PC-3 (cell line): Measurements from ENCODE around the gene DPF3. TPM values are rescaled to one million over a fixed set of nuclear protein-coding genes. Genes with fewer than 3 reads are reported as not detected.

Source experiments
- ATAC-seq: fragments of 200-7000 bp; cut with Tn5 transposase; 2 replicates; pipeline ENCODE4 v1.9.1; 2020; ENCODE audit warnings: mild to moderate bottlenecking, moderate library complexity
- BruUV-seq: library from RNA; stranded (reverse); fragments of 400-500 nt; replicated peaks from 2 replicates; lab custom pipeline; 2021; lab: Mats Ljungman, UMichigan
- CTCF ChIA-PET: fragments of 300-600 bp; sonication (Branson Sonifier 250); formaldehyde crosslinking; loops from one replicate; lab custom pipeline; 2022; ENCODE audit warnings: antibody characterized with exemption; lab: Charles Lee
- POLR2A ChIA-PET: fragments of 300-600 bp; sonication (Branson Sonifier 250); formaldehyde crosslinking; loops from one replicate; lab custom pipeline; 2022; ENCODE audit warnings: antibody characterized with exemption; ENCODE audit not compliant: unreplicated experiment; lab: Charles Lee
- DNase-seq: peaks from one replicate; pipeline ENCODE4 v3.0.0-alpha.2; 2015
- H2AFZ ChIP-seq: fragments of 300-600 bp; sonication (generic); 2 replicates; pipeline ENCODE4 v1.6.0; 2016; ENCODE audit warnings: antibody characterized with exemption, low read length
- H3F3A ChIP-seq: fragments of 300-600 bp; sonication (generic); one replicate; pipeline ENCODE4 v1.6.0; 2017; ENCODE audit warnings: antibody characterized with exemption, low read length, control low read depth, mild to moderate bottlenecking; ENCODE audit not compliant: unreplicated experiment
- H3K27ac ChIP-seq: fragments of 300-600 bp; sonication (generic); 2 replicates; pipeline ENCODE4 v1.5.1; 2016; ENCODE audit warnings: mild to moderate bottlenecking, low read length
- H3K27me3 ChIP-seq: fragments of 300-600 bp; sonication (generic); 2 replicates; pipeline ENCODE4 v1.6.1; 2016; ENCODE audit warnings: low read length, mixed read lengths
- H3K36me3 ChIP-seq: fragments of 300-600 bp; sonication (generic); 2 replicates; pipeline ENCODE4 v1.6.1; 2016; ENCODE audit warnings: low read depth, mixed run types, low read length, mixed read lengths
- H3K4me1 ChIP-seq: fragments of 300-600 bp; sonication (generic); 2 replicates; pipeline ENCODE4 v1.5.1; 2016; ENCODE audit warnings: low read length; ENCODE audit not compliant: insufficient read depth
- H3K4me2 ChIP-seq: fragments of 300-600 bp; sonication (generic); 2 replicates; pipeline ENCODE4 v1.6.0; 2016; ENCODE audit warnings: low read length
- H3K4me3 ChIP-seq: fragments of 300-600 bp; sonication (generic); 2 replicates; pipeline ENCODE4 v1.5.1; 2016; ENCODE audit warnings: mild to moderate bottlenecking, low read length, mixed read lengths
- H3K79me2 ChIP-seq: fragments of 300-600 bp; sonication (generic); 2 replicates; pipeline ENCODE4 v1.6.1; 2017; ENCODE audit warnings: low read length, mixed read lengths
- H3K9ac ChIP-seq: fragments of 300-600 bp; sonication (generic); 2 replicates; pipeline ENCODE4 v1.6.0; 2016; ENCODE audit warnings: mild to moderate bottlenecking, low read length
- H3K9me2 ChIP-seq: fragments of 300-600 bp; sonication (generic); replicated peaks from 2 replicates; pipeline ENCODE4 v1.6.1; 2016; ENCODE audit warnings: mixed run types, low read length, mixed read lengths
- H3K9me3 ChIP-seq: fragments of 300-600 bp; sonication (generic); 2 replicates; pipeline ENCODE4 v1.6.1; 2016; ENCODE audit warnings: low read length, mixed read lengths
- H4K20me1 ChIP-seq: fragments of 300-600 bp; sonication (generic); 2 replicates; pipeline ENCODE4 v1.6.1; 2016; ENCODE audit warnings: low read length, mixed read lengths
- CTCF ChIP-seq: fragments of 300-600 bp; sonication (generic); conservative IDR thresholded peaks from 2 replicates; pipeline ENCODE4 v1.5.1; 2017; ENCODE audit warnings: antibody characterized with exemption, low read depth, mild to moderate bottlenecking, low read length
- EZH2 ChIP-seq: fragments of 300-600 bp; sonication (generic); IDR thresholded peaks from one replicate; pipeline ENCODE4 v1.6.1; 2017; ENCODE audit warnings: antibody characterized with exemption, mild to moderate bottlenecking, low read length; ENCODE audit not compliant: unreplicated experiment
- EZH2phosphoT487 ChIP-seq: fragments of 300-600 bp; sonication (generic); IDR thresholded peaks from 2 replicates; pipeline ENCODE4 v1.6.1; 2018; ENCODE audit warnings: mild to moderate bottlenecking, antibody characterized with exemption, low read length, borderline replicate concordance
- intact Hi-C: fragments of 100-400 bp; cut with micrococcal nuclease; formaldehyde crosslinking; loops from 2 replicates; pipeline ENCODE4 v1.9.0; 2023
- total RNA-seq: library from RNA; depleted of rRNA; stranded (reverse); fragments of >200 nt; gene quantifications from 2 replicates; pipeline ENCODE4 v1.2.3, GENCODE V29; 2014

The DPF3 gene
- total RNA-seq, 1 experiment from 2014 or later, result 16.6 TPM

GRCh38 chr14:72666610-72667009 is 227.3 kb downstream of the DPF3 start:
- CTCF ChIA-PET, result interaction anchor here (0.6 kb wide), 1 partner anchor 1645 kb away, joined by 3 read pairs; no protein-coding TSS in a partner anchor
- peak overlapping the region; percentile 28 for H3K9ac ChIP-seq
- POLR2A ChIA-PET, result interaction anchor here (0.6 kb wide), 1 partner anchor 112 kb away, joined by 6 read pairs; no protein-coding TSS in a partner anchor
- H3F3A ChIP-seq, result peaks cover 17% of the 10 kb centered on the region
- peak overlapping the region; percentile 39; the same call in 1 of the 2 replicates for H3K4me3 ChIP-seq
- TF ChIP-seq EZH2, result no peak
- no peak for TF ChIP-seq CTCF
- no peak for TF ChIP-seq EZH2phosphoT487
- H2AFZ ChIP-seq, result no peak overlapping the region
- H3K9me3 ChIP-seq, result no peaks in the 10 kb centered on the region
- peak overlapping the region; percentile 86 for H3K27ac ChIP-seq
- H3K36me3 ChIP-seq, result peaks cover 13% of the 10 kb centered on the region
- H3K27me3 ChIP-seq, result no peaks in the 10 kb centered on the region
- H4K20me1 ChIP-seq, result no peaks in the 10 kb centered on the region
- no TSS peak for BruUV-seq
- intact Hi-C loops, result loop anchor here (5.0 kb wide), 3 partner anchors 136 to 791 kb away; partner anchors contain the start of gene NUMB
- H3K4me2 ChIP-seq, result peak overlapping the region; percentile 67
- H3K9me2 ChIP-seq, result no peaks in the 10 kb centered on the region
- peaks cover 41% of the 10 kb centered on the region for H3K4me1 ChIP-seq
- H3K79me2 ChIP-seq, result no peaks in the 10 kb centered on the region
- ATAC-seq (peak; percentile 71), DNase-seq (peak; percentile 99)

GRCh38 chr14:72665259-72665658 is 228.6 kb downstream of the DPF3 start:
- BruUV-seq, result no TSS peak
- no peak overlapping the region for H2AFZ ChIP-seq
- H3K27me3 ChIP-seq, result no peaks in the 10 kb centered on the region
- no peaks in the 10 kb centered on the region for H3K79me2 ChIP-seq
- no peaks in the 10 kb centered on the region for H3K9me3 ChIP-seq
- H3K36me3 ChIP-seq, result peaks cover 13% of the 10 kb centered on the region
- H3K4me3 ChIP-seq, result peak overlapping the region; percentile 39
- peak overlapping the region; percentile 67 for H3K4me2 ChIP-seq
- peaks cover 17% of the 10 kb centered on the region for H3F3A ChIP-seq
- no peak for TF ChIP-seq EZH2phosphoT487
- TF ChIP-seq EZH2, result no peak
- no peak for TF ChIP-seq CTCF
- intact Hi-C loops, result loop anchor here (1.0 to 5.0 kb wide), 10 partner anchors 16 to 792 kb away; partner anchors contain the start of genes DPF3 and NUMB
- peak overlapping the region; percentile 43 for H3K9ac ChIP-seq
- no peaks in the 10 kb centered on the region for H4K20me1 ChIP-seq
- ChIA-PET POLR2A (interaction anchor here (0.5 to 0.8 kb wide), 4 partner anchors 15 to 1916 kb away, joined by 3 to 6 read pairs (median 3); partner anchors contain the start of gene ACOT2), CTCF (interaction anchor here (0.7 to 0.8 kb wide), 2 partner anchors 15 to 44 kb away, joined by 3 to 4 read pairs; no protein-coding TSS in a partner anchor)
- ATAC-seq, result peak; percentile 83
- peak overlapping the region; percentile 86 for H3K27ac ChIP-seq
- DNase-seq, result peak; percentile 99
- no peaks in the 10 kb centered on the region for H3K9me2 ChIP-seq
- H3K4me1 ChIP-seq, result peaks cover 41% of the 10 kb centered on the region

- CTCF ChIA-PET, result interaction anchor here (0.7 kb wide), 1 partner anchor 44 kb away, joined by 3 read pairs; no protein-coding TSS in a partner anchor
Measured at GRCh38 chr14:72664651-72665050, 229.2 kb downstream of the DPF3 start.

More at GRCh38 chr14:72664651-72665050, 229.2 kb downstream of the DPF3 start:
- TF ChIP-seq EZH2phosphoT487 (no peak), CTCF (no peak), EZH2 (no peak)
- H3K27me3 ChIP-seq, result no peaks in the 10 kb centered on the region
- peaks cover 17% of the 10 kb centered on the region for H3F3A ChIP-seq
- no peaks in the 10 kb centered on the region for H4K20me1 ChIP-seq
- peaks cover 41% of the 10 kb centered on the region for H3K4me1 ChIP-seq
- H3K79me2 ChIP-seq, result no peaks in the 10 kb centered on the region
- intact Hi-C loops, result loop anchor here (1.0 to 5.0 kb wide), 10 partner anchors 15 to 793 kb away; partner anchors contain the start of genes DPF3 and NUMB
- H3K27ac ChIP-seq, result peak overlapping the region; percentile 86
- peak overlapping the region; percentile 43 for H3K9ac ChIP-seq
- DNase-seq, result peak; percentile 70
- H3K9me2 ChIP-seq, result no peaks in the 10 kb centered on the region
- POLR2A ChIA-PET, result interaction anchor here (0.5 to 0.8 kb wide), 4 partner anchors 14 to 1916 kb away, joined by 3 read pairs; no protein-coding TSS in a partner anchor
- H2AFZ ChIP-seq, result no peak overlapping the region
- peak overlapping the region; percentile 61 for H3K4me2 ChIP-seq
- H3K9me3 ChIP-seq, result no peaks in the 10 kb centered on the region
- TSS peak; percentile 63 for BruUV-seq
- peak overlapping the region; percentile 23 for H3K4me3 ChIP-seq
- ATAC-seq, result peak; percentile 33
- H3K36me3 ChIP-seq, result peaks cover 13% of the 10 kb centered on the region
